Measurements from ENCODE around the gene UGT1A7.

UGT1A7 gene

DNA sequence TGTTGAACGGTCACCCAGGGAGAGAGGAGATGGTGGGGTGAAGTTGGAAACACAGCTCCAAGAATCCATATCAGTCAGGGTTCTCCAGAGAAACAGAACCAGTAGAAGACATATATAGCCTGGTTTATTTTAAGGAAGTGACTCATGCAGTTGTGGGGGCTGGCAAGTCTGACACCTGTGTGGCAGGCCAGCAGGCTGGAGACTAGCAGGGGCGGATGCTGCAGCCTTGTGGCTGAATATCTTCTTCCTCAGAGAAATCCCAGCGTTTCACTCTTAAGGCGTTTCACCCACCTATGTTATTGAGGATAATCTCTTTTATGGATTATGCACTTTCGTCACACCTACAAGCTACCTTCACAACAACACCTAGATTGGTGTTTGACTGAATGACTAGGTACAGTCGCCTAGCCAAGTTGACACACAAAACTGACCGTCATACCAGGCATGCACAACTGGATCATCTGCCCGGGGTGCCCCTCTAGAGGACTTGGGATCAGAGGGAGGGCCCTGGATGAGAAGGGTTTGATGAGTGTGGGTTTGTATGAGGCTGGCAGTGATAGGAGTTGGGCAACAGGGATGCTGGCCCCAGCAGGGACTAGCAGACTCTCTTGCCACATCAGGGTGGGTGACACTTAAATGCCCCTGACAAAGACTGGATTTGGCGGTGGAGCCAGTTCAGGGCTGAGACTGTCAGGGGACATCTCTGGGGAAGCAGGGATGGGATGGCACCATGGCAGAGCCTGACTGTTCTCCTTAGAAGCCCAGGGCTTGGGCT lies 119.8 kb downstream of the UGT1A7 start:
- no peak for DNase-seq

DNA sequence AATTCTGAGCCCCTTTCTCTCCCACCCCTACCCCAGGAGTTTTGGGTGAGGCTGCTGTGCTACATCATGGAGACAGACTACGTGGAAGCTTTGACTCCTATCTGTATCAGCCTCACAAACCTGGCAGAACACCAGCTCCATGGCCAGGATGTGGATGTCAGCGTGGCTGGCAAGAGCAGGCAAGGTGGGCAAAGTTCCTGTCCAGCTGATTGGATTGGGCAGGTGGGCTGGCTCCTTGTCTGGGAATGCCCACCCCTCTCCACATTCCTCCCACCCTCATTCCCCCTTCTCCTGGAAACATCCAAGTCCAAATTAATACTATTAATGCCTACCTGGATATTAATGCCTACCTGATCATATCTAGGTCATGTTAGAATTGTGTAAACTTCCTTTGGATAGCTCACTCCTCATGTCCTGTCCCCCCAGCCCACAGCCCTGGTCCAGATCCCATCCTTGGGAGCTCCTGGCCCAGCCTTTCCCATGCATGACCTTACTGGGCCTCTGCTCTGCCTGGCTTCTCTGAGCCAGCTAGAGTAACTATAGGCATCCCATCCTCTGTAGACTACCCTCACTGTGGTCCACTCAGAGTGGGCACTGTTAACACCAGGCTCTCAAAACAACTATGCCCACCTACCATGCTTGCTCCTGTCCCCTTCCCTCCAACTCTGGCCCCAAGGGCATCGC lies 120.6 kb downstream of the UGT1A7 start:
- DNase-seq: no peak

DNA sequence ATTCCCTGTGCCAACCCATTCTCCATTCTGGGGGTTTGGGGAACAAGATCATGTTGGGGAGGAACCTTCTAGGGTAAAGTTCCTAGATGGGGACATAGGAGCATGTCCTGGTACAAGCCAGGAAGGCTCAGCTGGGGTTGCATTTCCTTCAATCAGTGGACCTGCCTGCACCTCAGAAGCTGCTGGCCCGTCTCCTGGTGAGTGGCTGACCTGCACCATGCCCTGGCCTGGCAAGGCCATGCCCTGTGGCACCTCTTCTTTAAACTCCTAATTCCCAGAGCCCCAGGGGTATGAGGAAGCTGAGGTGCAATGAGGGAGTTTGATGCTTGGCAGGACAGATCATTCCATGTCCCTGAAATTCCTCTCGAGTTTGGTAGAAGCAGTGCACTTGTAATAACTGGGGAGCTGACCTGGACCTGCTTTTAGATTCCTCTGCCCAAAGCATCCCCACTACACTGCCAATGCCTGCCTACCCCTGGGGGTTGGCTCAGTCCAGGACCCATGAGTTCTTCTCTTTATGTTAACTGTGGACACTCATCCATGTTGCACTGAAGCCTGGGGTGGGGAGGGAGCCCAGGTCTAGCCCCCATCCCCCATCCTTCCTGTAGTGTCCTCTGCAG lies 121.7 kb downstream of the UGT1A7 start:
- DNase-seq: no peak

DNA sequence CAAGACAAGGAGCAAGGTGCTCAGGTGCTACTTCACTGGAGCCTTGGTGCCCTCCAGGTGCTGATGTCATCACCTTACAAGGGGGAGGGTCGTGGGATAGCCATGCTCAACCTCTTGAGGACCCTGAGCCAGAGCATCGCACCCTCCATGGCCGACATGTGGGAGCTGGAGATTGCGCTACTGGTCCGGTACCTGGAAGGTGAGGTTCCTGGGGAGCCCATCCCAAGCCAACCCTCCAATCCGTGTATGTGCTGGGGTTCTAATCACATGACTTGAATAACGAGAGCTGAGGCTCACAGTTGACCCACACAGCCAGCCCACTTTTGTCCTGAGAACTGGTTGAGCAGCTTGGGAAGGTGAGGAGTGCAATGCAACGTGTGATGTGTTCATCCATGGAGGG lies 122.3 kb downstream of the UGT1A7 start:
- DNase-seq: no peak

DNA sequence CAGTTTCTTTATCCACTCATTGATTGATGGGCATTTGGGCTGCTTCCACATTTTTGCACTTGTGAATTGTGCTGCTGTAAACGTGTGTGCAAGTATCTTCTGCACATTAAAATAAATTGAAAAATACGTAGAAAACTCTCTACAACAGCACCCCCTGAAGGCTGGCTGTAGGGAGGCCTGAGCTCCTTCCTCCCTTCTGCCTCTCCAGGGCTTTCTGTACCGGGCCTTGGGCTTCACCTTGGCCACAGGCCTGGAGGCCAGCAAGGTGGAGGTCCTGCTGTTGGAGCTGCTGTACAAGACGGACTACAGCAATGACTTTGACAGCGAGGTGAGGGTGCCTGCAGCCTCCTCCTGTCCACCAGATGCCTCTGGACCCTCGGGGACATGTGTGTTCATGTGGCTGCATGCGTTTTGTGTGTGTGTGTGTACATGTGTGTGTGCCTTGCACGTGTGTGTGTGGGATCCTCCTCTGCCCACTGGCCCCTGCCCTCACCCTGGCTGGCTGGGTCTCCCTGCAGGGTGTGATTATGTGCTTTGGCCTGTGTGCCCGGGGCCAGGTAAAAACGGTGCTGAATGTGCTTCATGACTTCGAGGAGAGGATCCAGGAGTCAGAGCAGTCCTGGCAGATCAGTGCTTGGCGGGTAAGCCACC lies 125.6 kb downstream of the UGT1A7 start:
- DNase-seq: no peak

DNA sequence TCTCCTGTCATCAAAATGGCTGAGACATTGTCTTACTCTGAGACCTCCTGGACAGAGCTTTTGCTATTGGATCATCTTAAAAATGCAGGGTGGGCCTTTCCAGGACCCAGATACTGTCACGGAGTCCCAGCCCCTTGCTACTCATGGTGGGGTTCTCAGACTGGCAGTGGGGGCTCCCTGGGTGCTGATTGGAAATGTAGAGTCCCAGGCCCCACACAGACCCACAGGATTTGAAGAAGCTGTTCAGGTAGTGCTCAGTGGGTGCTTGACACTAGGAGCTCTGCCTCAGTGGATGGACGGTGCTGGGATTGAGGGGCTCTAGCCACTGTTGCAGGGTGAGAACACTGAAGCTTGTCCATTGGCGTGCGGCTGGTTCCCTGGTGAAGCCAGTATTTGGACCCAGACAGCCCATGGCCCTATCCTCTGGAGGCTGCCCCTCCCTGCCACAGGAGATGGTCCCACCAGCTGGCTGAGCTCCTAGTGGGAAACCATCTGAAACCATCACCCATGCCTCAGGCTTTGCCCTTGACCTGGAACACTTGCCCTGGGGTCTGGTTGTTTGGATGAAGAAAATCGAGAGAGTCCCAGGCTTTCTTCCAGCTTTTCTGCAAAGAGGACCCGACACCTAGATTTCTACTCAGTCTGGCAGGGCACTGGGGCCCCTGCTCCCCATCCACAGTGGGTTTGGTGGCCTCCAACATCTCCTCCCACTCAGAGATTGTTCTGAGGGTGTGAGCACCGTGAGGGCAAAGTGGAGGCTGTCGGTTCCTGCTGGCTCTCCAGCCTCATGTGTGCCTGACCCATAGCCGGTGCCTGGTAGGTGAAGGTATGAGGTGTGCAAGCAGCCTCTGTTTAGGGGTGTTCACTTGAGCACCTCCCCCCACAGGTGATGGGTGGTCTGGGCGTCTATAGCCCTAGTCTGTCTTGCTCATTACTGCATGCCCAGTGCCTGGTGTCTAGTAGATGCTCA lies 126.5 kb downstream of the UGT1A7 start:
- DNase-seq: no peak

DNA sequence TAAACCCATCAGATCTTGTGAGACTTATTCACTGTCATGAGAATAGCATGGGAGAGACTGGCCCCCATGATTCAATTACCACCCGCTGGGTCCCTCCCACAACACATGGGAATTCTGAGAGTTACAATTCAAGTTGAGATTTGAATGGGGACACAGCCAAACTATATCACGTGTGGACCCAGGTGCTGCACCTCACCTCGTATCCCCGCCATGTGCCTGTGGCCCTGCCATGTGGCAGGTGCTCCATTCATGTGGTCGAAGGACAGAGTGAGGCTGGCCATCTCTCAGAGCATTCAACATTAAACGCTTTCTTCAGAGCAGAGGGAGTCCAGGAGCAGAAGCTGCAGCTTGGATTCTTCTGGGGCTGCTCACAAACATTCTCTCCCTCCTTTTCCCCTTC lies 128.7 kb downstream of the UGT1A7 start:
- DNase-seq: no peak

DNA sequence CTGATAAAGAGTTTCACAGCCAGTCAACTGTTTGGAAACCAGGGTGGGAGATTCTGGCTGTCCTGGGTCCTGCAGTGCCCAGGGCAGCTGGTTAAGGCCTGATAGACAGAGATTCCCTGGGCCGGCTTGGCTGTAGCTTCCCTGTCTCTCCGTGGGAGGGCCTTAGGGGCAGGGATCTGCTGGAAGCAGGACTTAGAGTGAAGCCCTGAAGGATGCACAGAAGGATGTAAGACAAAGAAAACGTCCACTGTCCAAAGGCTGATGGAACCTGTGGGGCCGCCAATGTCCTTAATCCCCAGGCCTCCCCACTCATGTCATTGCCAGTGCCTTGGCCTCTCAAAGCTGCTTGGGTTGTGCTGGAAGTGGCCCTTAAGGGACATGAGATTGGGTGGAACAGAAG lies 129.4 kb downstream of the UGT1A7 start:
- no peak for DNase-seq

DNA sequence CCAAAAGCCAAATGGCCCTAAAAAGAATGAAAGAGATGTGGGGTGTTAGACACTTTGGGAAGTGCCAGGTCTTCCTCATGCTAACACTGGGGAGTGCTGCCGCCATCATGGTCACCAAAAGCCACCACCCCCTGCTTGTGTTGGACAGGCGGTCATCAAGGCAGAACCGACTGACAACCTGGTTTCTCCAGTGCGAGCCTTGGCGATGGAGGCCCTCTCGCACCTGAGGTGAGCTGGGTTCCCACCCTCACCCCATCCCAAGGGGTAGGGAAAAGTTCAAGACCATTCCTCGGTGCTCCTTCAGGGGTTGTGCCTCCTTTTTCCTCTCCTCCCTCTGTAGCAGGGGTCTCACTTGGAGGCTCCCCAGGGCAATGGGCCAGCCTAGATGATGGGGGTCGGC lies 130.0 kb downstream of the UGT1A7 start:
- no peak for DNase-seq

DNA sequence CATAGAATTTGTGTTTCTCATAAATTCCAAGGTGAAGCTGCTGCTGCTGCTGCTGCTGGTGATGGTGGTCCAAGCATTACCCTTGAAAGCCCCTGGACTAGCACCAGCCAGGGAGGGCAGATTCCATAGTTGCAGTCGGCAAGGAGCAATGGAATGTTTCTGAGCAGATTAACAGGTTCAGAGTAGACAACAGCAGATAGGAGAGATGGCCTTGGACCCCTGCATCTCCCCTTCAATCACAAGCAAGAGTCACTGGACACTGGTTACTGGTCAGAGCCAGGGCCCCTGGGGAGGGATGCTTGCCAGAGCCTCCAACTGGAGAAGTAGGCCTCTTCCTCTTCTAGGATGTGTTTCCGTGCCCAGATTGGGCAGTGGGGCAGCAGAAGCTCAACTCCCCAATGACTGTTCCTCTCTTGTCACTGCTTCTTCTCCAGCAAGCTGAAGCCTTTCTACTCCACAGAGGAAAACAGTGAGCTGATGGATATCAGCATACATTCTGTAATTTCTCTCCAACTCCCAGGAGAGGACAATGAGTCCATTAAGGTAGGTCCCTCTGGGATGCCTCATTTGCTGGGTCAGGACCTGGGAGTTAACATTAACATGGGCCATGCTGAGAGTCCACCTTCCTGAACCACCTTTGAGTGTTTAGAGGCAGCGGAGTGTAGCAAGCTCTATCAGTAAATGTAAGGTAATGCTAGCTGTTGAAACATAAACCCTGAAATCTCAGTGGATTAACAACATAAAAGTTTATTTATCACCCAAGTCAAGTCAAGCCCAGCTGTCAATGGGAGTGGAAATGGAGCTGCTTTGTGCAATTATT lies 131.7 kb downstream of the UGT1A7 start:
- DNase-seq: no peak

DNA sequence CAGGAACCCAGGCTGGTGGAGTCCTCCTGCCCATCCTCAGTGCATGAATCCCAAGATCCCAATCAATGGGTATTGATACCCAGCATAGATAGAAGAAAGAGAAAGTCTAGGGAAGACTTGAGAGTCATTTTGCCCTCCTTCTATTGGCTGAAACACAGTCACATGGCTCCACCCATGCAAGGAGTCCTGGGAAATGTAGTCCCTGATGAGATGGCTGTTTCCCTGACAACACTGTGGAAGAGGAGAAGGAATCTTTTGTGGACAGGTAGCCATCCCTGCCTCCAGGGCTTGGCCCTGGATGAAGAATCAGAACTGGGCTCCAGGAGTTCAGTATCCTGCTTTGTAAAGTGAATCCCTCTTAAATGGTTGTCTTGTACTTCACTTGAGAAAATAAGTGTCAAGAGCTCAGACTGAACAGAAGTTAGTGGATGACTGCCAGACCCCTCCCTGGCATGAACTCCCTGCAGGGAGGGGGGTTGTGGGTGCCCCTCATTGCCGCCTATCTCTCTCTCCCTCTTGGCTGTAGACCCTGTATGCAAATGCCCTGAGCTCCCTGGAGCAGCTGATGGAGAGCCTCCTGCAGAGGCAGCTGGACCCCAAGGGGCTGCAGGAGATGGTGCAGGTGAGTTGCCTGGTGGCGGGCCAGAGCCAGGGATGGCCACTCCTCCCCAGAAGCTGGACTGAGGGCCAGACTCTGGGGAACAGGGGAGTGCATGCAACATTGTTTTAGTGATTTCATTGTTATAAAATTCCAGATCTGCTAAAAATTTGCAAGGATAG lies 132.5 kb downstream of the UGT1A7 start:
- no peak for DNase-seq

DNA sequence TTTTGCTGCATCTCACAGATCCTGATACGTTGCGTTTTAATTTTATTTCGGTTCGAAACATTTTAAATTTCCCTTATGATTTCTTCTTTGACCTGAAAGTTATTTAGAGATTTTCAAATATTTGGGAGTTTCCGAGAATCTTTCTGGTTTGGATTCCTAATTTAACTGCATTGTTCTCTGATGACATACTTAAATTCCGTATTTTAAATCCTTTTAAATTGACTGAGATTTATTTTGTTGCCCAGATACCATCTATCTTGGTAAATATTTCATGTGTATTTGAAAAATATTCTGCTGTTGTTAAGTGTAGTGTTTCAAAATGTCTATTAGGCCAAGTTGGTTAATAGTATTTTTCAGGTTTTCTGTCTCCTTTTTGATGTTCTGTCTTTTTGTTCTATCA lies 134.2 kb downstream of the UGT1A7 start:
- DNase-seq: no peak

DNA sequence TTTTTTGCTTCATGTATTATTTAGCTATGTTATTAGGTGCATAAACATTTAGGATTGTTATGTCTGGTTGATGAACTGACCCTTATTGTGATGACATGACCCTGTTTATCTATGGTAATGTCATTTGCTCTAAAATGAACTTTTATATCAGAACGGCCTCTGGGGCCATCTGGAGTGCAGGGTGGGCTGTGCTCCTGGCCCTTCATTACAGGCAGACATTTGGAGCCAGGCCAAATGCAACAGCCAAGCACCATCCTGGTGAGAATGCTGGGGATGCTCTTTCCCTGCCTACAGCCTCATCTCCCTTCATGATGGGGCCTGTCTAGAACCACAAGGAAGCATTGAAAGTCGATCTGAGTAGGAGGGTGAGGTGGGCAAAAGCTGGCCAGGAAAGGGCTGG lies 134.6 kb downstream of the UGT1A7 start:
- DNase-seq: no peak

DNA sequence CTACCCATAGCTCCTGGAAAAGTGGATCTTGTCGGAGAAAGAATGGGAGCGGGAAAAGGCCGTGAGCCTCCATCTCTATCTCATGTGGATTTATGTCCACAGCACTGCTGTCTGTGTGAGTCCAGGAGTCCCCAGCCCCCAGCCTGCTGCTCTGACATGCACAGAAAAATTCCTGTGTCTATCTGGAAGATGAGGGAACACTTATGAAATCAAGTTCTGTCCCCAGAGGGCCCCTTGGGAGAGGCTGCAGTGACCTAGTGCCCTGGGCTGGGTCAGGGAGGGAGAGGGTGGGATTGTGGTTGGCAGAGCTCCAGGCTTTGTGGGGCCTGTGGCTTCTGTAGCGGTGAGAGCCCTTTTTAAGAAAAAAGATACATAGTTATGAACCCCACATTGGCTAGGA lies 135.1 kb downstream of the UGT1A7 start:
- DNase-seq: no peak

DNA sequence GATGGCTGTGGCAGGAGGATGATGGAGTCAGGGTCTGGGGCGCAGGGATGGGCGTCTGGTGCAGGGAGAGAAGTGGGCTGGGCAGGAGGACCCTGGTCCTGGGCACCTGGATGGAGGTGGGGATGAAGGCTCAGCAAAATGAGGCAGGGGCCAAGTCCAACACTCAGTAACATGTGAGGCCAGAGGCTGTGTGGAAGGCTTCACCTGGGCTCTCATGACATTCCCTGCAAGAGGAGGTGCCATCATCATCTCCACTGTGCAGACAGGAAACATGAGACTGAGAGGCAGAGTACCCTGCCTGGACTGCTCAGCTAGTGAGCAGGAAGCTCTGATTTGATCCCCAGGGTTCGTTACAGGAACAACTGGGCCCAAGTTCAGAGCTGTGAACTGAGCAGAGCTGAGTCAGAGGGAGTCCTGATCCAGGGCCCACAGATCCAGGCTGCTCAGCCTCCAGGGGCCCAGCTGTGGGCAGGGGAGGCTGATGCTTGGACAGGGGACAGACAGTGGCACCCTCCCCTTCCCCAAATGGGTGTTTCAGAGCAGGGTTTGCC lies 135.7 kb downstream of the UGT1A7 start:
- DNase-seq: no peak

DNA sequence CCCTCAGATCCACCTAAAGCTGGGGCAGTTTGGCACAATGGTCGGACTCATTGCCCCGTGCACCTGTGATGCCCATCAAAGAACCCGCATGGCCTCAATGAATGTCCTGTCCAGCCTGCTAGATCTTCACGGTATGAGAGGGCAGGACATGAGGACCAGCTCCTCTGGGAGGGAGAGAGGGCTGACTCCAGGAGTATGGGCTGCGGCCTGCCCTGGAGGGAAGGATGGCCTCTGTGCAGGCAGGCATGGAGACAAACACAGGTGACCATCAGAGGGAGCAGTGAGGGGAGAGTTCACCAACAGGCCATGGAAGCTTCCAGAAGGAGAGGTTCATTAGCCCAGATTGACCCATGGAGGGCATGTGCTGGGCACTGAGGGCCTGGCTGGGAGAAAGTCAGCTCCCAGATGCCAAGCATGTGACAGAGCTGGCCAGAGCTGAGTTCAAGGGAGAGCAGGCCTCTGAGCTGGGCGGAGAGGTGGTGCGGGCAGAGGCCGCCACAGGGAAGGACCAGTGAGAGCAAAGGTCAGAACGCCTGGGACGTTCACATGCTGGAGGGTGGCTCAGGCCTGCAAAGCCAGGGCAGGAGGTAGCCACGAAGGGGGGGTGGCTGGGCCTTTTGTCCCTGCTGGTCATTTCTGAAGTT lies 136.4 kb downstream of the UGT1A7 start:
- DNase-seq: no peak

DNA sequence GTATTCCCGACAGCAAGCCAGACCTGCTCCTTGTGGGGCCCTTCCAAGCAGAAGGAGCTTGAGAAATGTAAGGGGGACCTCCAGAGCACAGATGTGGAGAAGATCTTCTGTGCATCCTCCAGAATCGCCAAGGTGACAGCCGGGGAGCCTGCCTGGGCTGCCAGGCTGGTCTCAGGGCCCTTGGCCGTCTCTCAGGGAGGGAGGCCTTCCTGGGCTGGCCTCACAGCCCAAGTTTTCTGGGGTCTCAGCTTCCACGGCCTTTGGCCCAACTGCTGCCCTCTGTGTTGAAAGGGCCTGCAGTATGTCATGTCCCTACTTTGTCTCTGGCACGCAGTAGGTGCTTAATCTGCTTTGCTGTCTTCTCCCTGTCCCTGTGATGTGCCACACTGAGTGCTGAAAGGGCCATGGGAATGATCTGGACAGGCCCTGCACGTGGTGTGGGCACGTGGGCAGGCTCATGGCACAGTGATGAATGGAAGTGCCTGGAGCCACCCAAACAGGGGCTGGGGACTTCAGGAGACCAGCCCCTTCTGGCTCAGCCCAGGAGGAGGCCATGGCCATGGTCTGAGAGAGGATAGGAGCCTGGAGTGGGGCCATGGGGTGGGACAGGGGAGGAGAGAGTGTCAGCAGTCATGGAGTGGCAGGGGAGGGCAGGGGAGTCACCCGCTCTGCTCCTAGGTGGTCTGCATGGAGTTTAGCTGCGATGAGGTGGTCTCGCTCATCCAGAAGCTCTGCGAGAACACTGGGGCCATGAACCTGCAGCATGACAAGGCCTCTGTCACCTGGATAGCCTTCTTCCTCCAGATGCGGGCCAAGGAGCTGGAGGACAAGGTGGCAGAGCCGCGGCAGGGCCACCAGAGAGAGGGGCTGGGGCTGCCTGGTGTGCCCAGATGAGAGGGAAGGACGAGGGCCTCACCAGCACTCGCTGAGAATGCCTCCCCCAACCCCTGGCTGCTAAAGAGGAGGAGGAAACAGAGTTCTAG lies 137.2 kb downstream of the UGT1A7 start:
- DNase-seq: no peak

Data from fibroblast of skin of right quadriceps (primary cell).